CD4-positive, alpha-beta T cell treated with Interleukin-4 for 1 hour (primary cell): ENCODE measurements around the gene CD99.
"Not testable (repeated sequence)": the region's sequence is repeated elsewhere in the genome, so short reads cannot be mapped to it uniquely, and the experiment has no call there.

ENCODE experiments used
- DNase-seq, 2 donors: peaks; one replicate each; pipeline ENCODE4 v3.0.0-alpha.2; 2020 to 2022

The CD99 gene

GRCh38 chrX:2774776-2775175, 83.7 kb downstream of the CD99 start:
- DNase-seq = no peak

DNA sequence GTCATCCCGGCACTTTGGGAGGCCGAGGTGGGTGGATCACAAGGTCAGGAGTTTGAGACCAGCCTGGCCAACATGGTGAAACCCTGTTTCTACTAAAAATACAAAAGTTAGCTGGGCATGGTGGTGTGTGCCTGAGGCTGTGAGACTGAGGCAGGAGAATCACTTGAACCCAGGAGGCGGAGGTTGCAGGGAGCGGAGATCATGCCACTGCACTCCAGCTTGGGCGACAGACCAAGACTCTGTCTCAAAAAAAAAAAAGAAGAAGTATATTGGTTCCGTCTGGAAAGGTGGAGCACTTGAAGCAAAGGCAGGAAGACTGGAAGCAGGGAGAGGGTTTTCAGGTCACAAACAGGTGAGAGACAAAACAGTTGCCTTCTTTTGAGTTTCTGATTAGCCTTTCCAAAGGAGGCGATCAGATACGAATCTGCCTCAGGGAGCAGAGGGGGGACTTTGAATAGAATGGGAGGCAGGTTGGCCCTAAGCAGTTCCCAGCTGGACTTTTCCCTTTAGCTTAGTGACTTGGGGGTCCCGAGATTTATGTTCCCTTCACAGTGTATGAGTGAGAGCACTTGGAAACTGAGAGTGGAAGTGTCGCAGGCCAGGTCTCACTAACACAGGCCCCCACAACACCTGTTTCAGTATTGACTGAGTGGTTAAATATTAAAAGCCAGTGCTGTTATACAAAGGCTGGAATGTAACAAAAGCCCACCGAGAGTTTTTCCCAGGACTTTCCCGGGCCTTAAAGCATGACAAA, 89.6 kb downstream of the CD99 start:
- not testable (repeated sequence) for DNase-seq

- DNase-seq = no peak
Measured at GRCh38 chrX:2781226-2781571, 90.1 kb downstream of the CD99 start.

DNA sequence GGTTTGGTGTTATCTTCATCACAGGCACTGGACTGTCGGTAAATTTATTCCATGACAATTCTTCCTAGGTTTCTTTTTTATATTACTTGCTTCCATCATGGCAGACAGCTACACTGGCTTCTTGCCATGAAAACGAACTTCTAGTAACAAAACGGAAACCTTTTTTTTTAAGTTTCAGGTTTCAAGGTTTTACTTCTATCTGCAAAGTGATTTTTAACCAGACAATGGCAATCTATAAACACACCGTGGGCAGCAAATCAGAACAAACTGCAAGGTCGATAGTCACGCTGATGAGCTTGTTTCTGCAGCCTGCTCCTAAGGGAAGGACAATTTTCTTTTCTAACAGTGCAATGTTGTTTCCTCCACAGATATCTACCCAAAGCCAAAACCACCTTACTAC, 90.6 kb downstream of the CD99 start:
- no peak for DNase-seq

- no peak for DNase-seq
Measured at GRCh38 chrX:2782171-2782570, 91.1 kb downstream of the CD99 start.

GRCh38 chrX:2782778-2783177, 91.7 kb downstream of the CD99 start:
- DNase-seq = no peak

GRCh38 chrX:2784026-2784425, 92.9 kb downstream of the CD99 start:
- DNase-seq = no peak

GRCh38 chrX:2785538-2785937, 94.4 kb downstream of the CD99 start:
- no peak for DNase-seq

DNA sequence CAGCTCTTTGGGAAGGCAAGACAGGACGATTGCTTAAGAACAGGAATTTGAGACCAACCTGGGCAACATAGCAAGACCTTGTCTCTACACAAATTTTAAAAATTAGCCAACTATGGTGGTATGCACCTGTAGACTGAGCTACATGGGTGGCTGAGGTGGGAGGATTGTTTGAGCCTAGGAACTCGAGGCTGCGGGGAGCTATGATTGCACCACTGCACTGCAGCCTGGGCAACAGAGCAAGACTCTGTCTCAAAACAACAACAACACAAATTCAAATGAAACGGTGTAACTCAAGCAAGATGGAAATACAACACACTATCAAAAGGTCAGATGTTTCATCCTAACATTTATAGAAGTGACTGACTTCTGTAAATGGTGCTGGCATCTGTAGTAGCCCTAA, 97.9 kb downstream of the CD99 start:
- DNase-seq = no peak

GRCh38 chrX:2789569-2789968, 98.5 kb downstream of the CD99 start:
- no peak for DNase-seq
